LNCAP (cell line): ENCODE results near the gene FARS2.

Experiments used
- CTCF ChIP-seq: fragments of 450-650 bp; IDR thresholded peaks from 2 replicates; pipeline ENCODE4 v1.5.1; 2017; ENCODE audit warnings: mild to moderate bottlenecking

The FARS2 gene

GRCh38 chr6:5447921-5448320, 186.6 kb downstream of the FARS2 start:
- no peak for TF ChIP-seq CTCF

- TF ChIP-seq CTCF, result no peak
Observed at GRCh38 chr6:5450073-5450472, 188.8 kb downstream of the FARS2 start.

DNA sequence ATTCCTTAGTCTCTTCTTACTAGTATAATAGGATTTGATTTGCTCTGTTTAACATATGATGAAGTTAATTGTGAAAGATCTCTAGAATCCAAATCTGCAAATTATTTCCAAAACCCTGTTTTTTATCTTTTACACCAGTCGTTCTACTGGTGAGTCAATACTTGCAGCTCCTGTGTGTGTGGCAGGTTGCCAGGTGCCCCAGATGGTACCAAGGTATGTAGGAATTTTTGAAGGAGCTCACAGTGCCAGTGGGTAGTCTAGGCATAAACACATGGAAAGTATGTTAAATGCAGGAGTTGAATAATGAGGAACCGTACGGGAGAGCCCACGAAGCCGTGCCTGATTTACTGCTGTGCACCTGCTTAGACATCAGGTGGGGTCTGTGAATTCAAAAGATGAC, 192.2 kb downstream of the FARS2 start:
- TF ChIP-seq CTCF, result no peak

GRCh38 chr6:5455142-5455541, 193.8 kb downstream of the FARS2 start:
- TF ChIP-seq CTCF, result no peak

DNA sequence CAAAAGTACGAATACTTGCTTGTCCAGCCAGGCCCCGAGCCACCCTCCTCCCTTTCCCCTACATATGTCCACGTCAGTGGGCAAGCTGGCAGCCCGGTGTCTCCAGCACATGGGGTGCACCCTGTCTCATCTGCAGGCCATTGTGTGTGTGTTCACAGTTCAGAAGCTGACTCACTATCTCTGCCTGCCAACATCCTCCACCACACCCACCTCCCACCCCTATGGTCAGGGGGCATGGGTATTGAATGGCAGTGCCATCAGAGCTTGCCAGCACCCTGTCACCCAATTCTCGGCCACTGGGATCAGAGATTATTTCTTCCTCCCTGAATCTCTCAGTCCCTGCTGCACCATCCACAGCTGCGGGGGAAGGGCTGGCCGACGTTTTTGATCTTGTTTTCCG, 195.7 kb downstream of the FARS2 start:
- no peak for TF ChIP-seq CTCF

DNA sequence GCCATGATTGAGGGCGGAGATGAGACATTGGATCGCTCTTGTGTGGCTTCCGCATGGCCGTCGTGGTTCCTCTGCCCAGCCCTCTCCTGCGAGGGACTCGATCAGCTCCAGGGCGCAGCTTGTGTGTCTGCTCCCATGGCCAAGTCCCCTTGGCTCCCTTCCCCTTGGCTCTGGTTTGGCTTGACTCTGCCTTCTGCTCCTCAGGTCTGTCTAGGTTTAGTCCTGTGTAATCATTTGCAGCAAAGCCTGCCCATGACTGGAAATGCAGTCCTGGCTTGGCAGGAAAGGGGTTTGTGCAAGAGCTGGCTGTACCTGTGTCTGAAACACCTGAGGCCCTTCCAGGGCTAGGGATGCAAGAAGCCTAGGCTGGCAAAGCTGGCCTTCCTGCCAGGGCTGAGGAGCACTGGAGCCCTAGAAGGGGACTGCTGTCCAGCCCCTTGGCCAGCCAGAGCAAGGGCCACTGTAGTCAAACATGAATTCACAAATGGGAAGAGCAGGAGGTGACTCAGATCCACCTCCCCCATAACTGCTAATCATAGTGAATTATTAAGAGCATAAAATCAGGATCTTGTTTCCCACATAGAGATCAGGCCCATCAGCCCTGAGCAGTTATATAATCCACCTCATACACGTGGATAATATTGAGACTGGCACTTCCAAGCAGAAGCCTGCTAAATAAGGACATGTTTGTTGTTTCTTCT, 196.8 kb downstream of the FARS2 start:
- TF ChIP-seq CTCF, result no peak

DNA sequence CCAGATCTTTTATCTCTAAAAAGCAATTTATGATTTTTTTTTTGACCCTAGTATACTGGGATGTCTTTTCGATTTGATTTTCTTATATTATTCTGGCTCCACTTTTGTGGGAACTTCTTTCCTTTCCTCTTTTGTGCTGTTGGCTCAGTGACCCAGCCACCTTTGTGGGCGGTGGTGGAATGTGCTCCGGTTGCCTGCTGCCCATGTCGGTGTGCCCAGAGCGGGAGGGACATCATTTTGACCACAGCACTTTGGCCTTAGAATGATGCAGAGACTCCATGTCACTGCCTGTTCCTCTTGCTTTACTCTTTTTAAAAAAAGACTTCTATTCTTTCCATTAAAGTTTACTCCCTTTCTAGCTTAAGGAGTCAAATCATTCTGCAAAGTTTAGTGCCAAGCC, 198.0 kb downstream of the FARS2 start:
- no peak for TF ChIP-seq CTCF

- TF ChIP-seq CTCF, result no peak
Observed at GRCh38 chr6:5461365-5461764, 200.1 kb downstream of the FARS2 start.
